ENCODE results near the gene HNF1A. TPM values are rescaled to one million over a fixed set of nuclear protein-coding genes. Genes with fewer than 3 reads are reported as not detected.

The HNF1A gene
- total RNA-seq, 1 donor from 2014 or later, result not detected

DNA sequence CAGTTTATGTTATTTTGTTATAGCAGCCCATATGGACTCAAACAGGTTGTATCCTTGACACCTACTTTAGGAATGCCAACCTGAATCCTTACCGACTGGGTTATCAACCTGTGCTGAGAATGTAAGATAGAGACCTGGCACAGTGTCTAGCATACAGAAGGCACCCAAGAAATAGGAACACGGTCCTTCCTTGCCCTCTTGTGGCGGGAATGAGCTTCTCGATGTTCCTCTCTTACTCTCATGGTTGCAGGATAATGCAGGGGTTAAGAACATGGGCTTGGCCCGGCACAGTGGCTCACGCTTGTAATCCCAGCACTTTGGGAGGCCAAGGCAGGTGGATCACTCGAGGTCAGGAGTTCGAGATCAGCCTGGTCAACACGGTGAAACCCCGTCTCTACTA is 31.4 kb downstream of the HNF1A start:
- DNase-seq (ENCODE audit: extremely low read depth, low read depth, low spot score), result no peak

DNA sequence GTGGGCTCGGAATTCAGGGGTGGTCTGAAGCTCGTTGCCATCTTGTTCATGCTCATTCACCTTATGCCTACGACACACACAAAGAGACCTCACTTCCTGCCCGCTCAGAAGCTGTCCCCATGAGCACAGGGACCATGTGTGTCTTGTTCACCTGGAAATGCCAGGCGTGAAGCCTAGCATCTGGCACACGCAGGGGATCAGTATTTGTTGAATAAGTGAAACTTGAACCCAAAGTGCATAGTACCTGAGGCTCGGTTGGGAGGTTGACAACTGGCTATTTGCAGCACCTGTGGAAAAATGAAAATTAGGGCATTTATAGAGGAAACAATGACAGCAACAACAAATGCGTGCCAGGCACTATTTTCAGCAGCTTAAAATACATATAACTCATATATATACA is 32.5 kb downstream of the HNF1A start:
- DNase-seq (ENCODE audit: extremely low read depth, low read depth, low spot score), result no peak

DNA sequence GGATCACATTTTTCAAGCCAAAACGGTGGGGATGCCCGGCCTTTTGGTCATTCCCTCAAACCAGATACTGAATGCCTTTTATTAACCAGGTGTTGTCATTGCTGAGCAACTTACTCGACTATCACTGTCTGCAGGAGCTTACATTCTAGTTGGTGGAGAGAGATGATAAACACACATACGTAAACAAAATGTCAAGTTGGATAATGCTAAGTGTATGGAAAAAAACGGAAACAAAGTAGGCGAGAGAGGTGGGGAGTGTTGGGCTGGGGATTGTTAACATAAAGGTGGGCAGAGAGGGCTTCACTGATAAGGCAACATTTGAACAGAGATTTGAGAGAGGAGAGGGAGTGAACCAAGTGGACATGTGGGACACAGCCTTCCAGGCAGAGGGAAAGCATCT is 33.5 kb downstream of the HNF1A start:
- DNase-seq (ENCODE audit: extremely low read depth, low read depth, low spot score), result no peak

DNA sequence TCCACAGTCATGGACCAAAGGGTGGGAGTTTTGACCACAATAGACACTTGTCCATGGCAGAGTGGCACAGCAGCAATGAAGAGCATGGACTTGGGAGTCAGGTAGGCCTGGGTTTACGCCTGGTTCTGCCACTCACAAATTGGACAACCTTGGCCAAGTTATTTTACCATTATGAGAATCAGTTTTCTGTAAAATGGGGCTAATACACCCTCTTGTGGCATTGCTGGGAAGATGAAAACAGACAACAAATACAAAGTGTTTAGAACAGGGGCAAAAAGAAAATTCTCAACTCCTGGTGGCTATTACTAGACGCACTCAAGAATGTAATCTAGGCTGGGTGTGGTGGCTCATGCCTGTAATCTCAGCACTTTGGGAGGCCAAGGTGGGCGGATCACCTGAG is 35.4 kb downstream of the HNF1A start:
- DNase-seq (ENCODE audit: extremely low read depth, low read depth, low spot score), result no peak

DNA sequence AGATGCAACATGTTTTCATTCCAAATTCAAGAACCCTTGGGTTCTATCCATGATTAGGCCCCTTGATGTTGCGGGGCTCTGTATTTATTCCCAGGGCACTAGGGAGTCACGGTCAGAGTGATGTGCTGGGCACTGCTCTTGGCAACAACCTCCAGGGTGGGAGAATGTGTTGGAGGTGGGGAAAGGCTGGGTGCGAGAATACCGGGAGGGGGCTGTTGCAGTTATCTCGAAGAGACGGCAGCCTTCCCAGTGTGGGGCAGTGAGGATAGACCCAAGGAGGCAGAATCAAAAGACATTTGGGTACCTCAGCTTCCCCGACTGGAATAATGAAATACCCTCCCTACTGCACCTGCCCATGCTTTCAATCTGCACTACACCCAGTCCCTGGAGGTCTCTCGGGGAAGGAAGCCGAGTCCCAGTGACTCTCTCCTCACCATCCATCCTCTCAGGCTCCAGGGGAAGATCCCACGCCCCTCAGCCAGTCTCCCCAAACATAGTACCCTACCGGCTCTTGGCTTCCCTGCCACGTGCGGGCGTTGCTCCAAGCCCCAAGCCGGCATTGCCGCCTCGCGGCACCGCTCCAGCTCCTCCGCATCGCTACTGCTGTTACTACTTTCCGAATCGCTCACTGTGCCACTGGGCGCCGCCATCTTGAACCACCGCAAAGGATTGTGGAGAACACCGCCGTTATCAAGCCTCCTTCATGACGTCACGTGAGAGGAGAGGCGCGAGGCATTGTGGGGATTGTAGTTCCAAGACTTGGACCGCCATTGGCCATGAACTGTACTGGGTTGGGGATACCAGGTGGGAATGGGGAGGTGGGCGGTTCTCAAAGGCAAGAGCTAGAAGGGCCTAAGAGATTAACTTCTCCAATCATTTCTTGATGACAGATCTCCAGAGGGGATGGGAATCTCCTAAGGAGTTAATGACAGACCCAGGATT is 37.8 kb downstream of the HNF1A start, which contains the start of gene C12orf43:
Gene C12orf43 (minus strand): TSS at position 663 of the 942 bp plus-strand sequence. CDS start 13 bp downstream, at position 650.
- peak; percentile 57 for DNase-seq (ENCODE audit: extremely low read depth, low read depth, low spot score)

DNA sequence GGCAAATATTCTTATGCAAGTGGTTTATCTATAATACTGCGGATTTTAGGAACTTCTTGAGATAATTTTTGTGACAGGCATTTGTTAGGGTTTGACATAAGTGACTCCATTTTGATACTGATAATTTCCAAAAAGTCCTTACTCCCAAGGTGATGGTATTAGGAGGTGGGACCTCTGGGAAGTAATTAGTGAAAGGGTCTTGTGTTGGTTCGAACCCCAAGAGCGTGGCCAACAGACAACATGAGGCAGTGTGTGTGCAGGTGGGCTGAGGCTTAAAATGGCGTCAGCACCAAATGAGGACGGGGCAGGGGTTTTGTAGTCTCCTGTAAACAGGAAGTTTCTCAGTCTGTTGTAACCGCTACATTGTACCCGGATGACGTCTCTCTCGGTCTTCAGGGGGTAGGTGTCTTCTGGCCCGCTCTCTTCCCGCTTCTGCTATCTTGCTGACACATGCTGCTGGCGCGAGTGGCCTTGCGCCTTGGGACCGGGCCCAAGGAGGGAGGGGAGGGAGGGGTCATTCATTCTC is 39.7 kb downstream of the HNF1A start:
- no peak for DNase-seq (ENCODE audit: extremely low read depth, low read depth, low spot score)

DNA sequence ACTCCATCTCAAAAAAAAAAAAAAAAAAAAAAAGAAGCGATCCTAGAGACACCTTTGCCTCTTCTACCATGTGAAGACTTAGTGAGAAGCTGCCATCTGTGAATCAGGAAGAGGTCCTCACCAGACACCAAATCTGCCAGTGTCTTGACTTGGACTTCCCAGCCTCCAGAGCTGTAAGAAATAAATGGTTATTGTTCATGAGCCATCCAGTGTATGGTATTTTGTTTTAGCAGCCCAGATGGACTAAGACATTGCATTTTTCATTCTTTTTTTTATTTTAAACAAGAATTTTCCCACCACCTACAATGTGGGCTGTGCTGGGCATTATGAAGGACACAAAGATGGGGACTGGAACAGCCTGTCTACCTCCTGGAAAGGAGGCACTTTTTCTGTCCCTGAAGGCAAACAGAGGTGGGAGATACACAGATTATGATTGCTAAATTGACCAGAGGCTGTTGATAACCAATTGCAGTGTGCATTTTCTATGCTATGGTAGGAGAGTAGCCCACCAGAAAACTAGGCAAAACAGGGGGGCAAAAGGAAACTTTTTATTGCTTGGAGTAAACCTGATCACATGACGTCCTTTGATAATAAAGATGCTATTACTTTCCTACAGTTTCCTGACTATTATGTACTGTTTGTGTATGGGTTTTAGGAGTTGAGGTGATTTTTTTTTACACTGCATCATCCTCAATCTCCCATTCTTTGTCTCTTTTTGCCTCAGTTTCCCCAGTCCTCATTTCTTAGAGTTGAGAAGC is 40.7 kb downstream of the HNF1A start:
- DNase-seq (ENCODE audit: extremely low read depth, low read depth, low spot score), result no peak

DNA sequence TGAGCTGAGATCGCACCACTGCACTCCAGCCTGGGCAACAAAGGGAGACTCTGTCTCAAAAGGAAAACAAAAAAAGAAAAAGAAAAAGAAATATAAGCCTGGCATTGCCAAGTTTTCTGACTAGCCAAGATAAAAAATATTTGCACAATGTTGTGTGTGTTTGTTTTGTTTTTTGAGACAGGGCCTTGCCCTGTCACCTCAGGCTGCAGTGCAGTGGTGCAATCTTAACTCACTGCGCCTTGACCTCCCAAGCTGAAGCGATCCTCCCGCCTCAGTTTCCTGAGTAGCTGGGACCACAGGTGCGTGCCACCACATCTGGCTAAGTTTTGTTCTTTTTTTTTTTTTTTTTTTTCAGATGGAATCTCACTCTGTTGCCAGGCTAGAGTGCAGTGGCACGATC is 43.4 kb downstream of the HNF1A start:
- no peak for DNase-seq (ENCODE audit: extremely low read depth, low read depth, low spot score)

DNA sequence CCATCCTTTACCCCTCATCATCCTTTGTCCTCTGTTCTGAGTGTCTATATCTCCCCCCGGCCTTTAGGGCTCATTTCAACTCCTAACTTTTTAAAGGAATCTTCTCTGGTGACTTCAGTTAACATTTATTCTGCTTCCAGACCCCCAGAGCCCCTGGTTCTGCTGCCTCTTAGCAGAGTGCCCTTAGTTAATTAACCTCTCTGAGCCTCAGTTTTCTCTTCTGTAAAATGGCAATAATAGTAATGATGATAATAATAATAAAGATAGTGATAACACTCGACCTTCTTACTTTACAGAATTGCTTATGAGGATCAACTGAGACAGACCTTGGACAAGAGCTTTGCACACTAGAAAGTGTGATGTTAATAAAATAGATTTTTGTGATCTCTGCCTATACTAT is 44.4 kb downstream of the HNF1A start:
- no peak for DNase-seq (ENCODE audit: extremely low read depth, low read depth, low spot score)

DNA sequence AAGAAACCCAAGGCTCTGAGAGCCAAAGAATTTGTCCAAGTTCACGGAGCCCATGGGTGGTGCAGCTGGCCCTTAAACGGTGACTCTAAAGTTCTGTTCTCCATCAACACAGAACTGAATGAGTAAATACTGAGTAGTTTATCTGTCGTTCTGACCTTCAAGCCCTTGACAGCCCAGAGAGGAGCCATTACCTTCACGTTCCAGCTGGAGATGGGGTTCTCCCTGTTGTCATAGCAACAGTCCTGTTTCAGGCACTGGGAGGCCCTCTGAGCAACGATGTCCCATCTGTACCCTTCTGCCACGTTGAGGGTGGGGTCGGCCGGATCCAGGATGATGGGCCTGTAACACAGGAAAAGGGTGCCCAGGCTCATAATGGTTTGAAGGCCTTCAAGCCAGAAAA is 45.5 kb downstream of the HNF1A start:
- DNase-seq (ENCODE audit: extremely low read depth, low read depth, low spot score), result no peak

DNA sequence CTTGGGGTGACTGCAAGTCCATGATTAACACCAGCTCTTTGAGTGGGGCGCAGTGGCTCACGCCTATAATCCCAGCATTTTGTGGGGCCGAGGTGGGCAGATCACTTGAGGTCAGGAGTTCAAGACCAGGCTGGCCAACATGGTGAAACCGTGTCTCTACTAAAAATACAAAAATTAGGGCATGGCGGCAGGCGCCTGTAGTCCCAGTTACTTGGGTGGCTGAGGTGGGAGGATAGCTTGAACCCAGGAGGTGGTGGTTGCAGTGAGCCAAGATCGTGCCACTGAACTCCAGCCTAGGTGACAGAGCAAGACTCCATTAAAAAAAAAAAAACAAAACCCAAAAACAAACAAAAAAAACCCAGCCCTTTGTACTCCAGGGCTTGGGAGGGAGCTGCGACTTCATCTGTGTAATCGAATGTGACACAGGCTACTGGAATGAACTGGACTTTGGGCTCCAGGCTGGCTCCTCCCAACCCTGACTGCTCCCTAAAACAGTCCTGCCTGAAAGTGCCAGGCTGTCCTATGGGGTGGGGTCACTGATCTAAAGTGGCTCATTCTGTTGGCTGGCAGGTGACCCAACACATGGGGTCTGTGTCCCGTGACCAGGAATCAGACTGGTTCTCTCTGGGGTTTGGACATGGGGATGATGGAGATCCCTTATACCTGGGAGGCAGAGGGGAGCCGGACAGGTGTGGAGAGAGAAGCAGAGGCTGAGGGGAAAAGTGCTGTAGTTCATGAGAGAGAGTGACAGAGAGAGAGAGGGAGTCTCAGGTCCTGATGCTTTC is 47.3 kb downstream of the HNF1A start:
- no peak for DNase-seq (ENCODE audit: extremely low read depth, low read depth, low spot score)

DNA sequence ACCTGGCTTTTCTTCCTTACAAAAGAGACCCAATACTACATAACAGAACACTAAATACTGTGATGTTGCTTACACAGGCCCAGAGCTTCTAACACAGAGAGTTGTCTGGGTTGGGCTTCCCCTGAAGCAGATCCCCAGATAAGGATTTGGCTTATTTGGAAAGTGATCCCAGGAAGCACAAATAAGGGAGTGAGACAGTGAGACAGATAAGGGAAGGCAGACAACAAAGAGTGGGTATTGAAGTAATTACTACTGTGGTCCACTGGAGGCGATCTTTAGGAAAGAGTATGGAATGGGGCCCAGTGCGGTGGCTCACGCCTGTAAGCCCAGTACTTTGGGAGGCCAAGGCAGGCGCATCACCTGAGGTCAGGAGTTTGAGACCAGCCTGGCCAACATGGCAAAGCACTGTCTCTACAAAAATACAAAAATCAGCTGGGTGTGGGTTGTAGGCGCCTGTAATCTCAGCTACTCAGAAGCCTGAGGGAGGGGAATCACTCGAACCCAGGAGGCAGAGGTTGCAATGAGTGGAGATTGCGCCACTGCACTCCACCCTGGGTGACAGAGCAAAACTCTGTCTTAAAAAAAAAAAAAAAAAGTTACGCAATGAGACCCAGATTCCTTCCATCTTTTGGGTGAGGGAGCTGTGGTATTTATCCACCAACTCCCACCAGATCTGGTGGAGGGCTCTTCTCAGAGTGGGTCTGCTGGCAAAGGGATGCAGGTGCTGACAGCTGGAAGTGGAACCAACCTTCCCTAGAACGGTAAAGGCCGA is 48.1 kb downstream of the HNF1A start:
- no peak for DNase-seq (ENCODE audit: extremely low read depth, low read depth, low spot score)

DNA sequence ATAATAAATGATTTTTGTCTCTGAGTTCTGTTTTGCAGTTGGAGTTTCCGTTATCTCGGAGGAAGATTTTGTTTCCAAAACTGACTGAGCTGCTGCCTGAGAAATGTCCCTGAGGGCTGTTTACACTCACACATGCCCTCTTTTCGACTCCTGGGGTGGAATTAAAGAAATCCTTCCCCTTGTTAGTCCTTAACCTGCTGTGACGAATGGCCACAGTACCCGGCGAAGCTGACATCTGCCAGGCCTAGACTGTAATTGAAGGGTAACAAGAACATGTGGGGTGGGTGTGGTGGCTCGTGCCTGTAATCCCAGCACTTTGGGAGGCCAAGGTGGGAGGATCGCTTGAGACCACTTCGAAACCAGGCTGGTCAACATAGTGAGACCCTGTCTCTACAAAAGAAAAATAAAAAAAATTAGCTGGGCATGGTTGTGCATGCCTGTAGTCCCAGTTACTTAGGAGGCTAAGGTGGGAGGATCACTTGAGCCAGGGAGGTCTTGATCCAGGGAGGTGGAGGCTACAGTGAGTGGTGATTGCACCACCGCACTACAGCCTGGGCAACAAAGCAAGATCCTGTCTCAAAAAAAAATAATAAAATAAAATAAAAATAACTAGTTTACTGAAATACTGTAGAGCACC is 52.4 kb downstream of the HNF1A start:
- DNase-seq (ENCODE audit: extremely low read depth, low read depth, low spot score), result no peak

DNA sequence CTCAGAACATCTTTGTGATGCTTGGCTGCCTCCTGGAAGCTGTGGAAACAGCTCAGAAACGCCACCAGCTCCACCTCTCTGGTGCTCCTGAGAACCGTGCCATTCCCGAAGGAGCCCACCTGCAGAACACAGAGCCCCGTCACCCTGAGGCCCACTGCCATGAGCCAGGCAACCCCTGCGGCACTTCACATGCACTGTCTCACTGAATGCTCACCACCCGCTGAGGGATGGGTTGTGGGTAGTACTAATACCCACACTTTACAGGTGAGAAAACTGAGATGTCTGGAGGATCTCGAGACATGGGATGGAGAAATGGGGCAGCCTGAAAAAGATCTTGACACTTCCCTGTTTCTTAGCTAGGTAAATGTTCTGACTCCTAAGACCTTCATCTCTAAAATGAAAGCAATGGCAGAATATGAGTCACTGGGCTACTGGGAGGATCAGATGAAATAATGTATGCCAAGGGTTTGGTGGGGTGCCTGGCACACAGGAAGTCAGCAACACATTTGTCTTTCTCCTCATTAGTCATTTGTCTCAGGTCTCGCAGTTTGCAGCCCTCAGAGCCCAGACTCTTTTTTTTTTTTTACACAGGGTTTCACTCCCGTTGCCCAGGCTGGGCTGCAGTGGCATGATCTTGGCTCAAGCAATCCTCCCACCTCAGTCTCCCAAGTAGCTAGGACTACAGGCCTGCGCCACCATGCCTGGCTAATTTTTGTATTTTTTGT is 55.4 kb downstream of the HNF1A start:
- no peak for DNase-seq (ENCODE audit: extremely low read depth, low read depth, low spot score)

DNA sequence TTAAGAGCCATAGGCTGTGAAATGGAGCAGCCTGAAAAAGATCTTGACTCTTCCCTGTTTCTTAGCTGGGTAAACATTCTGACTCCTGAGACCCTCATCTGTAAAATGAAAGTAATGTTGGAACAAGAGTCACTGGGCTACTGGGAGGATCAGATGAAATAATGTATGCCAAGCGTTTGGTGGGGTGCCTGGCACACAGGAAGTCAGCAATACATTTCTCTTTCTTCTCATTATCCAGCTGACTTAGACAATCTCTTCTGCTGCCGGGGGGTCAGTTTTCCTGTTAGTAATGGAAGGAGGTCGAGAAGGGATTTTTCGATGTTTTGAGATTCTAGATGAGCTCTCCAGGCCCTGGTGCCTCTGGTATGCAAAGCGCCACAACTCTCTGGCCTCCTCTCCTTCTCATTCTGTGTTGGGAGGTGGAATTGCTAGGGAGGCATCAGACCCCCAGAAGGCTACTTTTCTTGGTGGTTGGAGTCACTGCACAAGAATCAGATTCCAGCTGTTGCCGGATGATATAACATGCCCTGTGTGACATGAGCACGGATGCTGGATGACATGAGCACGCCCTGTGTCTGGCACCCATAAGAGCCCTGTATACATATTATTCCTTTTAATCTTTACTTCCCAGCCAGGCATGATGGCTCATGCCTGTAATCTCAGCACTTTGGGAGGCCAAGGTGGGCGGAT is 56.4 kb downstream of the HNF1A start:
- DNase-seq (ENCODE audit: extremely low read depth, low read depth, low spot score), result no peak

DNA sequence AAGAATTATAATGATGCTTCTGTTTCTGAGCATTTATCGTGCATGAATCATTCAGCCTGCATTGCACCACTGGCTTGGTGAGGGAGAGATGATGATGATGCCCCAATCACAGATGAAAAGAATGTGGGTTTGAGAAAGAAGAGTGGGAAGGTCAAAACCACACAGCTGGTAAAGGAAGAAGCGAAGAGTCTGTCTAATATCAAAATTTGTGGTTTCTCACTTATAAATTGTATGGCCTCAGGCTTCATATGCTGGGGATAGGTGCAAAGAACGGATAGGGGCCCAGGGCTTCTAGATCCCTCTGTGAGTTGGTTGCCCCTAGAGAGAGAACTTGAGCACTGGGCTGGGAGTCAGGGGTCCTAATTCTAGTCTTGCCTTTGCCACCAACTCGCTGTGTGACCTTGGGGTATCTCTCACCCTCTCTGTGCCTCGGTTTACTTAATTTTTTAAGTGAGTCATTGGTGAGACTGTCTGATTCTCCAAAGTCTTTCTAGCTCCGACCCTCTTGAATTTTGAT is 58.5 kb downstream of the HNF1A start:
- no peak for DNase-seq (ENCODE audit: extremely low read depth, low read depth, low spot score)

DNA sequence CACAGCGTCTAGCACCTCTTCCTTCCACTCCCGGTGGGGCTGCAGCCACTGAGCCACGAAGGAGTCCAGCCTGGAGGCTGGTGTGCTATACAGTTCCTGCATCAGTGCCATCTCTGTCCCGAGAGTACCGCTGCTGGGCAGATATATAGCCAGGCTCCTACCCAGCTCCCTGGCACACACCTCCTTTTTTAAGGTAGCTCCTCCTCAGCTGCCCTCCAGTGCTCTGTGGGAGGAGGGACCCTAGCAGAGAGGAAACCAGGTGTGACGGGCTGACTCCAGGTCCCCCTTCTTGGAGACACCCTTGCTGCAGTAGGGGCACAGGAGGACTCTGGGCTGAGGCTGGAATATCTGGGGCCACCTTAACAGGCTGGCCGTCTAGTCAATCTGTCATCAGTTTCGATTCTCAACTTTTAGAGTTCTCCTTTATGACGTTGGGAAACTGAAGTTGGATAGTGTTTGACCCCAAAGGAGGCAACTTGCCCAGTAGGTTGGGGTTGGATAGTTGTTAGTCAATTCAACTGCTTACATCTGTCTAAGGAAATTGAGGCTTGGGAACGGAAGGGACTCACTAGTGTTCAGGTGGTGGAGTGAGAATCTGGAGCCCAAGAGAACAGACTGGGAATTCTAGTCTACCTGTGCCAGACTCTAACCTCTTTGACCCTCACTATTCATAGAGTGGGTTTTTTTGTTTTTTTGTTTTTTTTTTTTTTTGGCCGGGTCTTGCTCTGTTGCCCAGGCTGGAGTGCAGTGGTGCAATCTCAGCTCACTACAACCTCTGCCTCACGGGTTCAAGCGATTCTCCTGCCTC is 60.7 kb downstream of the HNF1A start, which contains the start of gene OASL:
Gene OASL (minus strand): TSS at position 386 of the 808 bp plus-strand sequence. CDS start 275 bp downstream, at position 111.
- DNase-seq (ENCODE audit: extremely low read depth, low read depth, low spot score), result no peak
